T-cell (primary cell): Measurements from ENCODE around the gene PER2. TPM values are rescaled to one million over a fixed set of nuclear protein-coding genes. Genes with fewer than 3 reads are reported as not detected.

Experiments used
- ATAC-seq, 4 experiments: fragments of 200-7000 bp in 3 of 4; fragments of 150-1000 bp in 1 of 4; cut with Tn5 transposase; replicated peaks in 1 of 4; 1 replicate in 3 of 4; 2 replicates in 1 of 4; pipeline ENCODE4 v1.10.0; 2021; ENCODE audit warnings: moderate library complexity in 3 of 4, mild to moderate bottlenecking in 2 of 4, moderate number of reproducible peaks in 1 of 4
- CTCF ChIA-PET, 2 donors: fragments of 300-600 bp; sonication (Branson Sonifier 250); formaldehyde crosslinking; loops; one replicate each; lab custom pipeline; 2022; ENCODE audit warnings: antibody characterized with exemption in 2 of 2; lab: Charles Lee
- POLR2A ChIA-PET, 2 donors: fragments of 300-600 bp; sonication (Branson Sonifier 250); formaldehyde crosslinking; loops; one replicate each; lab custom pipeline; 2022; ENCODE audit warnings: antibody characterized with exemption in 2 of 2; lab: Charles Lee
- DNase-seq, 35 experiments: peaks; one replicate each; pipeline versions ENCODE4 v3.0.0 to v3.0.0-alpha.2; 2013 to 2023
- H3K27ac ChIP-seq: one replicate; pipeline ENCODE4 v1.5.1; 2013; ENCODE audit warnings: low read length
- H3K27me3 ChIP-seq, 2 experiments: replicated peaks in 1 of 2; 1 replicate in 1 of 2; 2 replicates in 1 of 2; pipeline versions ENCODE4 v1.6.1 to v1.7.0; 2013; ENCODE audit warnings: low read length in 1 of 2, mixed read lengths in 1 of 2; ENCODE audit not compliant: control insufficient read depth in 2 of 2, insufficient read depth in 2 of 2; ENCODE audit errors: extremely low read depth in 1 of 2
- H3K36me3 ChIP-seq, 2 donors: 1 replicate in 1 of 2; 2 replicates in 1 of 2; pipeline versions ENCODE4 v1.6.1 to v1.7.0; 2013; ENCODE audit warnings: low read length in 1 of 2; ENCODE audit not compliant: control insufficient read depth in 2 of 2, insufficient read depth in 1 of 2; ENCODE audit errors: extremely low read depth in 1 of 2
- H3K4me1 ChIP-seq, 2 experiments: 1 replicate in 1 of 2; 2 replicates in 1 of 2; pipeline versions ENCODE4 v1.6.1 to v1.7.0; 2013; ENCODE audit warnings: low read length in 2 of 2, mixed read lengths in 1 of 2; ENCODE audit not compliant: insufficient read depth in 2 of 2, control insufficient read depth in 1 of 2; ENCODE audit errors: extremely low read depth in 1 of 2
- H3K4me3 ChIP-seq, 2 donors: 1 replicate in 1 of 2; 2 replicates in 1 of 2; pipeline versions ENCODE4 v1.5.1 to v1.7.0; 2013; ENCODE audit warnings: mild to moderate bottlenecking in 2 of 2, low read length in 1 of 2, moderate library complexity in 1 of 2; ENCODE audit not compliant: control insufficient read depth in 1 of 2; ENCODE audit errors: extremely low read depth in 1 of 2
- H3K9me3 ChIP-seq: 2 replicates; pipeline ENCODE4 v1.7.0; 2013
- H3K27ac Mint-ChIP-seq, 2 donors: one replicate each; pipeline ENCODE4 v1.8.0; 2020 to 2021; ENCODE audit warnings: mild to moderate bottlenecking in 2 of 2, mixed read lengths in 2 of 2
- H3K27me3 Mint-ChIP-seq, 2 donors: one replicate each; pipeline ENCODE4 v1.8.0; 2021 to 2022; ENCODE audit warnings: mixed read lengths in 2 of 2
- H3K36me3 Mint-ChIP-seq: one replicate; pipeline ENCODE4 v1.8.0; 2021; ENCODE audit warnings: mixed read lengths
- H3K4me1 Mint-ChIP-seq, 3 donors: one replicate each; pipeline ENCODE4 v1.8.0; 2020 to 2022; ENCODE audit warnings: mixed read lengths in 3 of 3, mild to moderate bottlenecking in 1 of 3
- H3K4me3 Mint-ChIP-seq, 3 donors: one replicate each; pipeline ENCODE4 v1.8.0; 2020 to 2022; ENCODE audit warnings: mild to moderate bottlenecking in 3 of 3, mixed read lengths in 3 of 3, moderate library complexity in 3 of 3
- H3K9me3 Mint-ChIP-seq, 3 donors: one replicate each; pipeline ENCODE4 v1.8.0; 2020 to 2022; ENCODE audit warnings: mixed read lengths in 3 of 3
- WGBS: methylation state at CpG from one replicate; pipeline ENCODE4 v1.1.5; 2013; ENCODE audit warnings: missing lambda C conversion rate; ENCODE audit not compliant: insufficient coverage; 5-methylcytosine and 5-hydroxymethylcytosine counted together
- total RNA-seq, 35 experiments: library from RNA in 6 of 35; stranded (reverse) in 6 of 35; fragments of 120-200 nt in 1 of 35; gene quantifications; one replicate each; pipeline versions ENCODE4 v1.2.1 to v1.2.4 and lab custom pipeline; 2013 to 2026

The PER2 gene
- total RNA-seq, 5 donors from 2014 or later (not counting 1 experiment from before 2014, with no cell fraction given) = 9.3 to 24.5 (median 13.0) TPM

- H3K36me3 Mint-ChIP-seq = peaks cover 16% of the 10 kb centered on the region
Measured at GRCh38 chr2:238261718-238262375, 26.6 kb downstream of the PER2 start.

GRCh38 chr2:238260883-238261282 lies 27.5 kb downstream of the PER2 start:
- H3K27ac ChIP-seq = no peak overlapping the region
- Mint-ChIP-seq H3K27ac (no peak overlapping the region), H3K36me3 (peaks cover 14% of the 10 kb centered on the region), H3K4me3 (no peak overlapping the region), H3K27me3 (no peaks in the 10 kb centered on the region), H3K9me3 (no peaks in the 10 kb centered on the region), H3K4me1 (peaks cover 5 to 8% (median 5%) of the 10 kb centered on the region in 3 donors)
- peaks cover 0 to 8% of the 10 kb centered on the region in 2 experiments for H3K4me1 ChIP-seq
- WGBS = 96% methylated on average over 15 of the region's 18 CpGs
- no peaks in the 10 kb centered on the region for H3K9me3 ChIP-seq
- DNase-seq = no peak
- CTCF ChIA-PET = interaction anchor here in 1 of 2 donors (0.6 to 1.3 kb wide), 2 partner anchors 10 to 303 kb away, joined by 3 to 5 read pairs; no protein-coding TSS in a partner anchor
- no peaks in the 10 kb centered on the region for H3K27me3 ChIP-seq
- H3K4me3 ChIP-seq = no peak overlapping the region
- peaks cover 28 to 32% of the 10 kb centered on the region in 2 donors for H3K36me3 ChIP-seq
- no peak for ATAC-seq
- POLR2A ChIA-PET = no interaction called here

More at GRCh38 chr2:238261718-238262375, 26.6 kb downstream of the PER2 start:
- ChIA-PET POLR2A (no interaction called here), CTCF (interaction anchor here in 1 of 2 donors (0.6 kb wide), 1 partner anchor 51 kb away, joined by 3 read pairs; no protein-coding TSS in a partner anchor)
- no peaks in the 10 kb centered on the region for H3K9me3 Mint-ChIP-seq
- peaks cover 5 to 8% (median 5%) of the 10 kb centered on the region in 3 donors for H3K4me1 Mint-ChIP-seq
- Histone ChIP-seq H3K36me3 (peaks cover 28 to 30% of the 10 kb centered on the region in 2 donors), H3K9me3 (no peaks in the 10 kb centered on the region), H3K4me3 (no peak overlapping the region), H3K27ac (no peak overlapping the region), H3K27me3 (no peaks in the 10 kb centered on the region), H3K4me1 (peaks cover 0 to 8% of the 10 kb centered on the region in 2 experiments)
- no peak overlapping the region for H3K4me3 Mint-ChIP-seq
- DNase-seq = no peak
- H3K27ac Mint-ChIP-seq = no peak overlapping the region
- WGBS = 93% methylated on average over 16 of the region's 16 CpGs
- no peaks in the 10 kb centered on the region for H3K27me3 Mint-ChIP-seq
- no peak for ATAC-seq

GRCh38 chr2:238259061-238260020 lies 29.1 kb downstream of the PER2 start:
- ChIA-PET POLR2A (interaction anchor here (0.6 kb wide), 3 partner anchors 14 to 420 kb away, joined by 3 to 4 read pairs (median 3); no protein-coding TSS in a partner anchor), CTCF (interaction anchor here (0.7 to 0.8 kb wide), 3 partner anchors 290 to 404 kb away, joined by 3 to 6 read pairs (median 6); no protein-coding TSS in a partner anchor)
- H3K4me3 ChIP-seq = no peak overlapping the region
- Mint-ChIP-seq H3K36me3 (peaks cover 28% of the 10 kb centered on the region), H3K27ac (no peak overlapping the region), H3K27me3 (no peaks in the 10 kb centered on the region), H3K4me3 (no peak overlapping the region), H3K9me3 (no peaks in the 10 kb centered on the region), H3K4me1 (peaks cover 5 to 8% (median 5%) of the 10 kb centered on the region in 3 donors)
- H3K4me1 ChIP-seq = peaks cover 0 to 8% of the 10 kb centered on the region in 2 experiments
- H3K27ac ChIP-seq = no peak overlapping the region
- no peaks in the 10 kb centered on the region for H3K27me3 ChIP-seq
- WGBS = 77% methylated on average over 13 of the region's 21 CpGs
- H3K9me3 ChIP-seq = no peaks in the 10 kb centered on the region
- DNase-seq (no peak), ATAC-seq (no peak)
- peaks cover 25 to 39% of the 10 kb centered on the region in 2 donors for H3K36me3 ChIP-seq

- H3K4me3 Mint-ChIP-seq = no peak overlapping the region
- Histone ChIP-seq H3K27me3 (no peaks in the 10 kb centered on the region), H3K4me3 (no peak overlapping the region), H3K4me1 (no peaks in the 10 kb centered on the region), H3K36me3 (peaks cover 23 to 39% of the 10 kb centered on the region in 2 donors), H3K9me3 (no peaks in the 10 kb centered on the region), H3K27ac (no peak overlapping the region)
- DNase-seq (no peak), ATAC-seq (no peak)
- no peaks in the 10 kb centered on the region for H3K9me3 Mint-ChIP-seq
- no peak overlapping the region for H3K27ac Mint-ChIP-seq
- ChIA-PET POLR2A (no interaction called here), CTCF (no interaction called here)
- no peaks in the 10 kb centered on the region for H3K4me1 Mint-ChIP-seq
- H3K36me3 Mint-ChIP-seq = peaks cover 24% of the 10 kb centered on the region
- H3K27me3 Mint-ChIP-seq = no peaks in the 10 kb centered on the region
- 93% methylated on average over 13 of the region's 15 CpGs for WGBS
Measured at GRCh38 chr2:238257786-238258700, 30.4 kb downstream of the PER2 start.

- Histone ChIP-seq H3K9me3 (no peaks in the 10 kb centered on the region), H3K27me3 (no peaks in the 10 kb centered on the region), H3K4me1 (no peaks in the 10 kb centered on the region), H3K36me3 (peaks cover 26 to 43% of the 10 kb centered on the region in 2 donors), H3K27ac (no peak overlapping the region), H3K4me3 (no peak overlapping the region)
- POLR2A ChIA-PET = no interaction called here
- no peaks in the 10 kb centered on the region for H3K9me3 Mint-ChIP-seq
- H3K4me3 Mint-ChIP-seq = no peak overlapping the region
- ATAC-seq (peak; percentile 85 to 90 (median 87)), DNase-seq (peak; percentile 25 to 82 (median 69))
- H3K4me1 Mint-ChIP-seq = no peaks in the 10 kb centered on the region
- no peaks in the 10 kb centered on the region for H3K27me3 Mint-ChIP-seq
- H3K36me3 Mint-ChIP-seq = peaks cover 29% of the 10 kb centered on the region
- no peak overlapping the region for H3K27ac Mint-ChIP-seq
- WGBS = 60% methylated on average over 7 of the region's 18 CpGs
- CTCF ChIA-PET = interaction anchor here in 1 of 2 donors (0.6 kb wide), 1 partner anchor 9 kb away, joined by 3 read pairs; no protein-coding TSS in a partner anchor
Measured at GRCh38 chr2:238256594-238257104, 31.8 kb downstream of the PER2 start.
